GM12873 (cell line): ENCODE data around the gene GNL1.

ENCODE experiments used
- TF ChIP-seq, protein P1 (sequence below): IDR thresholded peaks from 2 replicates; pipeline ENCODE4 v1.5.1; 2012; ENCODE audit warnings: low read depth, mild to moderate bottlenecking, moderate library complexity, low read length, control low read depth; ENCODE audit not compliant: insufficient read depth; ENCODE audit errors: missing control alignments

The GNL1 gene

GRCh38 chr6:30555816-30556065 lies 548 bp downstream of the GNL1 start:
- TF ChIP-seq, protein P1, sequence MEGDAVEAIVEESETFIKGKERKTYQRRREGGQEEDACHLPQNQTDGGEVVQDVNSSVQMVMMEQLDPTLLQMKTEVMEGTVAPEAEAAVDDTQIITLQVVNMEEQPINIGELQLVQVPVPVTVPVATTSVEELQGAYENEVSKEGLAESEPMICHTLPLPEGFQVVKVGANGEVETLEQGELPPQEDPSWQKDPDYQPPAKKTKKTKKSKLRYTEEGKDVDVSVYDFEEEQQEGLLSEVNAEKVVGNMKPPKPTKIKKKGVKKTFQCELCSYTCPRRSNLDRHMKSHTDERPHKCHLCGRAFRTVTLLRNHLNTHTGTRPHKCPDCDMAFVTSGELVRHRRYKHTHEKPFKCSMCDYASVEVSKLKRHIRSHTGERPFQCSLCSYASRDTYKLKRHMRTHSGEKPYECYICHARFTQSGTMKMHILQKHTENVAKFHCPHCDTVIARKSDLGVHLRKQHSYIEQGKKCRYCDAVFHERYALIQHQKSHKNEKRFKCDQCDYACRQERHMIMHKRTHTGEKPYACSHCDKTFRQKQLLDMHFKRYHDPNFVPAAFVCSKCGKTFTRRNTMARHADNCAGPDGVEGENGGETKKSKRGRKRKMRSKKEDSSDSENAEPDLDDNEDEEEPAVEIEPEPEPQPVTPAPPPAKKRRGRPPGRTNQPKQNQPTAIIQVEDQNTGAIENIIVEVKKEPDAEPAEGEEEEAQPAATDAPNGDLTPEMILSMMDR, result no peak

GRCh38 chr6:30554962-30555815 lies 1.1 kb downstream of the GNL1 start:
- TF ChIP-seq, protein P1, result no peak

- TF ChIP-seq, protein P1, result no peak
Measured at GRCh38 chr6:30554404-30554803, 1.9 kb downstream of the GNL1 start.

GRCh38 chr6:30548375-30548774 lies 7.9 kb downstream of the GNL1 start:
- TF ChIP-seq, protein P1, result no peak

GRCh38 chr6:30547454-30547853 lies 8.8 kb downstream of the GNL1 start:
- TF ChIP-seq, protein P1, result no peak

DNA sequence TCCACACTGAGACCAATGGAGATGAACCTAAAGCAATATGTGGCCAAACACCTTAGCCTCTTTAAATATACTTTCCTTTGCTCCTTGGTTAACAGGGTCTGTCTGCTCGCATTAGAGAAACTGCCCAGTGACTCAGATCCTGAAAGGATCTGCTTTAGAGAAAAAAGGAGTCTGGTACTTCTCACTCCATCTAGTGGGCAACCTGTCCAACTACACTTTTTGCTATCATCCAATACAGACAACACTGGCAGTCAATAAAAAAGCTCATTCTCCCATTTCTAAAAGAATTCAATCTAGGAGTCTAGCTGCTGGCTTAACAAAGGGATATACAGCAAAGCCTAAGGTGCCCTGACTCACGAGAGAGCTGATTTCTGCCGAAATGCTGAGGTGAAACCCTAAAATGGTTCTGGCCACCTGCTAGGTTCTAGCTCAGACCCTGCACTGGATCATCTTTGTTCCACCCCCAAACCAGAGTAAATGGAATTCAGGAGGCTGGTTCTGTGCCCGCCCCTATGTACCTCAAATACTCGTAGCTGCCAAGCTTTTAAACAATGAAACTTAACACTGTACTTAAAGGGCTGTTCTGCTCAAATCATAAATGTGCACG lies 11.5 kb downstream of the GNL1 start:
- TF ChIP-seq, protein P1, result peak; percentile 85

DNA sequence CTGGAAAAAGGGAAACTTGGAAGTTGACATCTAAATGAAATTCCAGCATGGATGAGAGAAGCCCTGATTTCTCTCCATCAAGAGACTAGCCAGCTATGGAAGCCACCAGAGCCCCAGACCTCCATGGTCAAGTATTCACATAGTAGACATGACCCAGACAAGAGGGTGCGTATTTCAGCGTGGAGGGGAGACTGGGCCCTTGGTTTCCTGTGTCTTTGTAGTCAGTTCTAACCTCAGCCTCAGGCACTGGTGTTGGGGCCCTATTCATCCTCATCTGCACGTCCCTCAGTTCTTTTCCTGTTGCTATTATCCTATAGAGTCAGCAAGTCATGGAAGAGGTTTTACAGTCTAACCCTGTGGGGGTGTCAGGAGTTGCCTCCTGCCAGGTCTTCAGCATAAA lies 12.5 kb downstream of the GNL1 start:
- TF ChIP-seq, protein P1, result no peak
